Stimulated activated CD4-positive, alpha-beta T cell treated with anti-CD3 and anti-CD28 coated beads, Interleukin-4, amount 100 ng/mL, for 1 hour (primary cell): ENCODE data around the gene RPL7A.

ENCODE experiments used
- DNase-seq: peaks from one replicate; pipeline ENCODE4 v3.0.0-alpha.2; 2020

The RPL7A gene

DNA sequence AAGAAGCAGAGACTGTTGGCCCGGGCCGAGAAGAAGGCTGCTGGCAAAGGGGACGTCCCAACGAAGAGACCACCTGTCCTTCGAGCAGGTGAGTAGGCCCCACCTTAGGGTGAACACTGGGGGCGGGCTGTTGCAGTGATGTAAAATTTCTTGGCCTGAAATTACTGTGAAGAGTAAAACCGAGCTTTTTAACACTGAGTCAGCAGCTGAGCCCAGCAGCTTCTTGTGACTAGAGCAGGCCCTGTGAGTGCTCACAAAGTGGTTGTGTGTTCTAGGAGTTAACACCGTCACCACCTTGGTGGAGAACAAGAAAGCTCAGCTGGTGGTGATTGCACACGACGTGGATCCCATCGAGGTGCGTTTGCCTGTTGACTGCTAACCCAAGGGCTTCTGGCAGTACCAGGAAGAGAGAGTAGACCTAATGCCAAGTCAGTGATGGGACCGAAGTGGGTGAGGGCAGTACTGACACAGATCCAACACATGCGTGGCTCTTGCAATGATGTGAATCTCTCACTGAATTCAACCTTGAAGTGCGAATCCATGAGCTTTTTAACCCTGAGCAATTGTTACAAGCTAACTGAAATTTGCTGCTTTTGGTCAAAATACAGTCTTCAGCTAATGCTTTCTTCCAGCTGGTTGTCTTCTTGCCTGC lies 2.1 kb downstream of the RPL7A start:
- DNase-seq: no peak

DNA sequence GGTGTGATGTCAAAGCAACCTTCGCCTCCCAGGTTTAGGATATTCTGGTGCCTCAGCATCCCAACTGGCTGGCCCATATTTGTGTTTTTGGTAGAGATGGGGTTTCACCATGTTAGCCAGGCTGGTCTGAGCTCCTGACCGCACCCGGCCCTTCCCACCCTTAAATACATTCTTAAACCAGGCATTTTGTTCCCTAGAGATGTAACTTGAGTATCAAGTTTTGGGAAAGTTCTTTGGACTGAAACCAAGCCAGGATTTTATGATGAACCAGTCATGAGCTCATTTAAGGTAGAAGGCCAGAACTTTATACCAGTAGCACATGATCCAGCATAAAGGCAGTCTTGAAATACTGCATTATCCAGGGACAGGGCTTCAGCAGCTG lies 3.5 kb downstream of the RPL7A start:
- DNase-seq: no peak

DNA sequence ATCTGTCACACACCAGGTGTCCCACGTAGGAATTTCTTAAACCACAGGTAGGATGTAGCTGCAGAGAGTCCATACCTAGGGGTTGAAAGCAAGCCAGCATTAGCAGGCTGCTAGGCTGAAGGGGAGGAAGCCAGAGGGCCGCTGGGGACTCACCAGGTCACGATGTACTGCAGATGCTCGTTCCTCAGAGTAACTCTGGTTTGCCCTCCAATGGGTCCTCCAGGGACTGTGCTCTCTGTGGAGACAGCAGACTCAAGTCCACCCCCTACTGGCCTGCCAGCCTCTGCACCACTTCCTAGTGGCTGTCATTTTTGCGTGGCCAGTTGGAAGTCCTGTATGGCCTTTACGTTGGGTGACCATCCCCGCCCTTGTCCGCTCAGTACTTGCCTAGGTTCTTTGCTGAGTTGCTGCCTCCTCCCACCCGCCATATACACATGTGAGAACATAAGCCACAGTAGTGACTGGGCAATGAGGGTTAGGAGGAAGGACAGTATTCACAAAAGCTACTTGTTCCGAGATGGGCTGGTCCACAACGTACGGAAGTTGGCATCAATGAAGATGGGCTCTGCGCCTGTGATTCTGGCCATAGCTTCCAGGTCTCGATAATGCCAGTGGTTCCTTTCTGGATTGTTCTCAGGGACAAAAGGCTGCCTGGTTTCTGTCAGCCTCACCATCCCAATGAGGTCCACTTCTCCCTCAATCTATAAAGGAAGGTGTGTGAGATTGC lies 4.1 kb downstream of the RPL7A start:
- DNase-seq: peak; percentile 43

- no peak for DNase-seq
Observed at GRCh38 chr9:133352635-133353340, 4.8 kb downstream of the RPL7A start.

DNA sequence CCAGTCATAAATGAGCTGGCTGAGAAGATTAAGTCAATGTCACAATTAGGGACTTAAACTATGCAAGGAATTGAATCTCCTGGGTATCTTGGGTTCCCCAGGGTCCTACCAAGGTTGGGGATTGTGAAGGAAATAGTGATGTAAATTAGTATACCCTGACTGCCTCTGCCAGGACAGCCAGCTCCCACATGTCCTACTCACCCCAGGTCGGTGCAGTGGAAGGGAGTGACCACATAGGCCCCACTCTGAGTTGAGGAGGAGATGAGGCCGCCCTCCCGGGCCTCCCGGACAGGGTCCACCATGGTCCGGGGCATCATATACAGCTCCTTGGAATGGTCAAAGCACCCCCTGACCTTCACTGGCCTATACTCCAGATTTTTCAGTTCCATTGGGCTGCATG lies 5.5 kb downstream of the RPL7A start:
- DNase-seq: no peak

DNA sequence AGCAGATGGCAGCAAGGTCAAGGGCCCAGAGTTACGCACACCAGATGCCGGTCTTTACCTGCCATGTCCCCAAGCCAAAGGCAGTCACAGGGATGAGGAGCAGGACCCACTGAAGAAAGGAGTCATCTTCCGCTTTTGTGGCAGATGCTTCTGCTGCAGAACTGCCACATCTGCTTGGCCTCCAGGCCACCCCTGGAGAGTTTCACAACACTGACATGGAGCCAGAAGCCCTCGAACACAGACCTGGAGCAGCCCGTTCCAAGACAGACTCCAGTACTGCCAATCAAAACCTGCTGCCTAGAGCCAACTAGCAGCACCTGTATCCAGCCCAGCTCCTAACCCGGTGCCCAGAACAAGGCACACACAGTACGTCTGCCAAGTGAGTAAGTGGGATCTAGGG lies 6.7 kb downstream of the RPL7A start:
- no peak for DNase-seq

DNA sequence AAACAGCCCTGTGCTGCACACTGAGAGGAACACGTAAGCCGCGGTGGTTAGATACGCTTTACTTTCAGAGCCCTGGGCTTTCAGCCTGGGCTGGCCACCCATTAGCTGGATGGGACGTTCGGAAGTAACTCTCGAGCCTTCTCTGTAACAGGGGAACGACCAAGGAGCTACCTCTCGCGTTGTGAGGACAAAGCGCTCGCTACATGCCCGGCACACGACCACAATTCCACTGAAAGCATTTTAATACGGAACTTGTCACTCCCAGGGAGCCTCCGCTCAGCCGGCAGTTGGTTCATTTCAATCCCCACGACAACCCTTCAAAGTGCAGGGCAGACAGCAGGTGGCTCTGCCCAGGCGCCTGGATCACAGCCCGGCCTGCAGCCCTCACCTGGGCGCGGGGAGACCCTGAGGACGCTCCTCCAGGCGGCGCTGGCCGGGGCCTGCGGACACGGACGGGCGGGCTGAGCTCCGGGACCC lies 7.9 kb downstream of the RPL7A start:
- DNase-seq: no peak

DNA sequence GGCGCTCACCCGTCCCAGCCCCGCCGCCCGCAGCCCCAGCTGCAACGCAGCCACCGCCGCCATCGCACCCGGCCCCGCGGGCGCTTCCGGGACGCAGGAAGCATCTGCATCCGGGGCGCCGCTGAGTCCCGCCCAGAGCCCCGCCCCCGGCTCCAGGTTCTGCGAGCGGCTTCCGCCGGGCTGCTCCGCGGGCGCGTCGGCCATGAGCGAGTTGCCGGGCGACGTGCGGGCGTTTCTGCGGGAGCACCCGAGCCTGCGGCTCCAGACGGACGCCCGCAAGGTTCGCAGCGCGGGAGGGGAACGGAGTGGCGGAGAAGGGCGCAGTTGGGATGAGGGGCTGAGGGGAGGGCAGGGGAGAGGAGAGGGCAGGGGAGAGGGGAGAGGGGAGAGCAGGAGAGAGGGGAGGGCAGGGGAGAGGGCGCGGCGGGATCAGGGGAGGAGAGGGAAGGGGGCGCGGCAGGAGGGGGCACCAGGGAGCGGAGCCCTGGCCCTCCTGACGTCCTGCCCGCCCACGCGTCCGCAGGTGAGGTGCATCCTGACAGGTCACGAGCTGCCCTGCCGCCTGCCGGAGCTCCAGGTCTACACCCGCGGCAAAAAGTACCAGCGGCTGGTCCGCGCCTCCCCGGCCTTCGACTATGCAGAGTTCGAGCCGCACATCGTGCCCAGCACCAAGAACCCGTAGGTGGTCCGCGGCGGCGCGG lies 8.5 kb downstream of the RPL7A start, which contains the start of the genes SURF1 and SURF2:
TSS of gene SURF1 (minus strand) at position 97 of the 701 bp plus-strand sequence. CDS start at position 63, 34 bp downstream.
TSS of gene SURF2 (plus strand) at position 160 of the 701 bp plus-strand sequence. CDS start at position 203, 43 bp downstream.
- peak; percentile 95 for DNase-seq

DNA sequence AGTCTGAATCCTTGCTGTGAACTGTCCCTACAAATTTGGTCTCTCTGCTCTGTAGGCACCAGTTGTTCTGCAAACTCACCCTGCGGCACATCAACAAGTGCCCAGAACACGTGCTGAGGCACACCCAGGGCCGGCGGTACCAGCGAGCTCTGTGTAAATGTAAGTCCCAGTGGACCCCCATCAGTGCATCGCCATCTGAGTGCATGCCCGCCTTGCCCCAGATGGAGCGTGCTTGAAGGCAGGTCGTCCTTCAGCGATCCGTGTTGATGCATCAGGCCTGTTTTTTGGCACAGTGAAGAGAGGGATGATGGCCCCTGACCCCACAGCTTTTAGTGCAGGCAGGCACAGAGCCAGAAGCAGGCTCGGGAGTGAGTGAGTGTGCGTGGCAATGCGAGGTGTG lies 9.6 kb downstream of the RPL7A start:
- no peak for DNase-seq

- DNase-seq: peak; percentile 37
Observed at GRCh38 chr9:133359399-133360175, 11.6 kb downstream of the RPL7A start.

DNA sequence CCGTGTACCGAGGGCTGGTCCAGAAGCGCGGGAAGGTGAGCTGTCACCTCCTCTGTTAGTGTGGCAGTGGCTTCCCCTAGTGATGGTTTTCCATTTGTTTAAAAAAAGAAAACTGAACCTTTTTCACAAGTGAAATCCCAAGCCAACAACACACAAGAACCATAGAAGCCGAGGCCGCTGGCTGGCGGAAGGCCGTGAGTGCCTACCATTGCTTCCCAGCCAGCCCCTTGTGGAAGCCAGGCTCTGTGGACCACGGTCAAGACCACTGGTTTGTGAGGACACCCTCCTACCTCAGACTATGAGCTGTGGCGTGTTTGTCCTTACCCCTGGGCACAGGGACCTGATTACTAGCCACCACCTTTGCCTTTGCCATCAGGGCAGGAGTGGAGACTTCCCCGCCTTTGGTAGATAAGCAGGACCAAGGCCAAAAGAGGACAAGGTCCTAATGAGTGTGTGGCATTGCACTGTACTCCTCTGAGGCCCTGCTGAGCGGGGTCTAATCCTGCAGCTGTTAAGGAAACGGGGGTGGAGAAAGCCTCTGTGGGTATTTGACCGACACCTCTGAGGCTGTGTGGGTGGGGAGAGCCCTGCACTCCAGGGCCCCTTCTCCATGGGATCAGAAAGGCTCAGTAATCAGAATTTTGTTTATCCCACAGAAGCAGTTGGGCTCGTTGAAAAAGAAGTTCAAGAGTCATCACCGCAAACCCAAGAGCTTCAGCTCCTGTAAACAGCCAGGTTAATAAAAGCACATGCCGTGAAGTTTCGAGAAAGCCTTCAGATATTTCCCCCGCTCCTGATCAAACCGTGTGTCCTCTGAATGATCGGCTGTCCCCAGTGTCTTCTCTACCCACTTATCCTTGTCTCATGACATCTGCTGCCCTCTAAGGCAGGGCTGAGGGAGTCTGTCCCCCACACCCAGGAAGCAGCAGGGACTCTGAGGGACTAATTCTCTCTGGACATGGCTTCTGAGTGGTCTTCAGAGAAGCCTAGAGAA lies 12.7 kb downstream of the RPL7A start:
- DNase-seq: no peak

DNA sequence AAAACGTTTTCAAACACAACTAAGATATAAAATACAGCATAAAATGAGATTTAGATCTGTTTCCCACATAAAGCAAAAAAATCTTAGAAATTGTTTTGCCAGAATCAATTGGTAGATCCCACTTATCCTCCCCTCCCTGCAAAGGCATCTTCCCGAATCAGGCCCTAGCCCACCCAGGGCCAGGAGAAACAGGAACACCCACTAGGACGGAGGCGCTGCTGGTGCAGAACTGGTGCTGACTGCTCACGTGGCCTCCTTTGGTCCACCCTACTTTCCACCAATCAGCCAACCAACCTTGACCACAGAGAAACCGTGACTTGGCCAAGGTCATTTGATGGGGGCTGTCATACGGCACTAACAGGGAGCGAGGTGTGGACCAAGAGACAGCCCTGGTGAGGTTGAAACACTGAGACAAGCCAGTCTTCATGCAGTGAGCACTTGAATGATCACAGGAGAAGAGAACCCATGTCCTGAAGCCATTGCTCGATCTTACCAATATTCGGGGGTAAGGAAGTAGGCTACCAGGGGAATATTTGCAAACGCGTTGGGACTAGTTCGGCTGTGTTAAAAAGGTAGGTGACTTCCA lies 13.6 kb downstream of the RPL7A start:
- no peak for DNase-seq

DNA sequence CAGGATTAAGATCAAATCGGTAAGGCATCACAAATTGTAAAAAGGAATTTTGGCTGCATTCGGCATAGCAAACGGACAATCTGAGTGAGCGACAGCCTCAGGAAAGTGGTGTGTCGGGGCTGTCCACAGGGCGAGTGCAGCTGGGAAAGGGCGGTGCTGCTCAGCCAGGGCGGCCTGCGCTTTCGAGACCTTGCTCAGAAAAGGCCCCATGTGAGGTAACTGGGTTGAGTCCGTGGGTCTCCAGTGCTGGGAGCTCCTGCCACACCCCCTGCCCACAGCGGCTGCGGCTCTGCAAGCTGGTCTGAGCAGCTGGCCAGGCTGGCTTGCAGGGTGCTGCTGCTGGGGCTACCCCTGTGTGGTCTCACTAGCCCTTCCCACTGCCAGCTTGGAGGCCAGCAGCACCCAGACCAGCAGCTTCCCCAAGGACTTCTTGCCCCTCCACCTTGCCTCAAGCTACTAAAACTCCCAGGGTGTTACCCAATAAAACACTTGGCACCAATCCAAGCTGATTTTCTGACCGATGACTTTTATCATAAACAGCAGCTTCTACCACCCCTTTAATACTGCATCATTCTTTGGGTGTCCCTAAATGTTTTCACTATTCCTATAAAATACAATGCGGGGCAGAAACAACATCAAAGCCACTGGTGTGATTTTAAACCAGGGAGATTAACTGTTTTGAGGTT lies 14.5 kb downstream of the RPL7A start:
- no peak for DNase-seq

- DNase-seq: no peak
Observed at GRCh38 chr9:133366435-133366834, 18.4 kb downstream of the RPL7A start.

DNA sequence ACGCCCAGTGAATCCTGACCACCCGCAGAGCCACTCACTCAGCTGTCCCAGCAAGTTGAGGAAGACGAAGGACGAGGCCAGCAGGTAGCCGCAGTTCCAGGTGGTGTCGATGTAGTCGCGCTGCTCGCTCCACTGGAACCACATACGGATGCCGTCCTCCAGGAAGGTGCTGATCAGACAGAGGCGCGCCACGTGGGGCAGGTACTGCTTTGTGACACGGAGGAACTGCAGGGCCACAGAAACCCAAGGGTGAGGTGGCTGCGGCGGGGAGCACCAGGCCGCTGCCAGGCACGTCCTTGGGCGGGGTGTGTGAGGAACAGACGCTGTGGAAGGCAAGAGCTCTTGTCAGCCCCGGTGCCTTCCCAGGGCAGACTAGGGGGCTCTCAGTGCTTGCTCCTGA lies 19.2 kb downstream of the RPL7A start:
- DNase-seq: no peak

DNA sequence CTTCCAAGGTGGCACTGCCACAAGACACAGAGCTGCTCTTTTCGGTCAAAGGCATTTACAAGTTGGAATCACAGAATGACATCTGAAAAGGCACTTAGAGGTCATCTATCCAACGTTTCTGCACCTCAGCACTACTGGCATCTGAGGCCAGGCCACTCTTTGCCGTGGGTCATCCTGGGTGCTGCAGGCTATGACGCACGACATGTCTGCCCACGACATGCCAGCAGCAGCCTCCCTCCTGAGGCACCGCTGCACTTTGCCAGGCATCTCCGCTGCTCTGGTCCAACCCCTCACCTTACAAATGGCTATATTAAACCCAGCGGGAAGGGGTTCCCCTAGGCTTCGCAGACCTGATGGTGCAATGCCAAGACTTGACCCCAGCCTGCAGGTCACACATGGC lies 19.8 kb downstream of the RPL7A start:
- no peak for DNase-seq

GRCh38 chr9:133368249-133368881 lies 20.3 kb downstream of the RPL7A start:
- no peak for DNase-seq

DNA sequence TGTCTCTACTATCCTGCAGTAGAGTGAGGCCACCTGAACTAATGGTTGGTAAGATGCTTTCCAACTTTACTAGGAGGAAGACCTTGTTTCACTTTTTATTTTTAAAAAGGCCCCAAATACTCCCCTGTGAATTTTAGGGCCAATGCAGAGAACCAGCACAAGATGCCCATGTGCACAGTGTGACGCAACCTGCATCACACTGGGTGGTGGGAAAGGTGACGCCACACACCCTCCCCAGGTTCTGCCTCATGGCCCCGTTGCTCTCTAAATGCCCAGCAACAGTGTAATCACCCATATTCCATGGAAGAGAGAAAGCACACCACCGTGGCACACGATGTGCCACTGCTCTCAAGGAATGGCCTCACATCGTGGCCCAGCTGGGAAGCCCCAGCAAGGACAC lies 21.4 kb downstream of the RPL7A start:
- no peak for DNase-seq

- no peak for DNase-seq
Observed at GRCh38 chr9:133369933-133370332, 21.9 kb downstream of the RPL7A start.
